ENCODE results near the gene CCNY.

CCNY gene

GRCh38 chr10:35355971-35356724 lies 19.8 kb downstream of the CCNY start:
- DNase-seq (ENCODE audit: low read depth): no peak

- no peak for DNase-seq (ENCODE audit: low read depth)
Measured at GRCh38 chr10:35356725-35357092, 20.4 kb downstream of the CCNY start.

GRCh38 chr10:35359056-35359455 lies 22.7 kb downstream of the CCNY start:
- DNase-seq (ENCODE audit: low read depth): no peak

- no peak for DNase-seq (ENCODE audit: low read depth)
Measured at GRCh38 chr10:35359873-35360272, 23.6 kb downstream of the CCNY start.

- no peak for DNase-seq (ENCODE audit: low read depth)
Measured at GRCh38 chr10:35362701-35363350, 26.5 kb downstream of the CCNY start.

- no peak for DNase-seq (ENCODE audit: low read depth)
Measured at GRCh38 chr10:35363587-35363986, 27.3 kb downstream of the CCNY start.

- DNase-seq (ENCODE audit: low read depth): no peak
Measured at GRCh38 chr10:35364808-35365207, 28.5 kb downstream of the CCNY start.

GRCh38 chr10:35365994-35366393 lies 29.7 kb downstream of the CCNY start:
- no peak for DNase-seq (ENCODE audit: low read depth)

- DNase-seq (ENCODE audit: low read depth): no peak
Measured at GRCh38 chr10:35367107-35367859, 31.0 kb downstream of the CCNY start.

- no peak for DNase-seq (ENCODE audit: low read depth)
Measured at GRCh38 chr10:35367982-35368381, 31.7 kb downstream of the CCNY start.

- no peak for DNase-seq (ENCODE audit: low read depth)
Measured at GRCh38 chr10:35368485-35369048, 32.3 kb downstream of the CCNY start.

- DNase-seq (ENCODE audit: low read depth): no peak
Measured at GRCh38 chr10:35369049-35369611, 32.8 kb downstream of the CCNY start.

- DNase-seq (ENCODE audit: low read depth): no peak
Measured at GRCh38 chr10:35371731-35372130, 35.4 kb downstream of the CCNY start.

- DNase-seq (ENCODE audit: low read depth): no peak
Measured at GRCh38 chr10:35372329-35372728, 36.0 kb downstream of the CCNY start.

- DNase-seq (ENCODE audit: low read depth): no peak
Measured at GRCh38 chr10:35375091-35375765, 38.9 kb downstream of the CCNY start.

- no peak for DNase-seq (ENCODE audit: low read depth)
Measured at GRCh38 chr10:35377050-35377728, 40.9 kb downstream of the CCNY start.

GRCh38 chr10:35378541-35379210 lies 42.4 kb downstream of the CCNY start:
- no peak for DNase-seq (ENCODE audit: low read depth)

GRCh38 chr10:35379226-35380137 lies 43.2 kb downstream of the CCNY start:
- no peak for DNase-seq (ENCODE audit: low read depth)

- DNase-seq (ENCODE audit: low read depth): no peak
Measured at GRCh38 chr10:35382096-35382495, 45.8 kb downstream of the CCNY start.

All from HS-27A (cell line).